ENCODE data around the gene EDEM2. TPM values are rescaled to one million over a fixed set of nuclear protein-coding genes. Genes with fewer than 3 reads are reported as not detected.
"Not testable (repeated sequence)": the region's sequence is repeated elsewhere in the genome, so short reads cannot be mapped to it uniquely, and the experiment has no call there.

Gene EDEM2
- polyA plus RNA-seq, 1 donor (not counting 4 experiments of a cell fraction or from before 2014, with no cell fraction given), result 15.4 TPM

GRCh38 chr20:35166242-35166830 lies 19.2 kb upstream of the EDEM2 start:
- H2AFZ ChIP-seq (ENCODE audit: control insufficient read depth, low read length), result no peak overlapping the region
- no peaks in the 10 kb centered on the region for H3K36me3 ChIP-seq (ENCODE audit: control insufficient read depth in 2 of 2, extremely low read depth in 1 of 2, insufficient read depth in 2 of 2, low read length in 2 of 2)
- no peak overlapping the region for H3K4me2 ChIP-seq (ENCODE audit: control insufficient read depth, extremely low read depth, insufficient read depth, low read depth, low read length)
- H3K9me3 ChIP-seq (ENCODE audit: control insufficient read depth, low read depth, low read length), result no peaks in the 10 kb centered on the region
- H3K4me1 ChIP-seq (ENCODE audit: control insufficient read depth, extremely low read depth, insufficient read depth, low read length), result peaks cover 4% of the 10 kb centered on the region
- FAIRE-seq, result no peak
- TF ChIP-seq CTCF (optimal IDR thresholded peaks at IDR 0.05 in 1 of 3, IDR thresholded peaks at IDR 0.05 in 1 of 3, conservative IDR thresholded peaks at IDR 0.05 in 1 of 3; ENCODE audit: extremely low read depth in 1 of 3, insufficient read depth in 2 of 3, low read length in 3 of 3) (no peak), EZH2 (IDR thresholded peaks at IDR 0.05; ENCODE audit: low read length) (no peak)
- H3K9me1 ChIP-seq (ENCODE audit: control insufficient read depth, extremely low read depth, insufficient read depth, low read length), result no peaks in the 10 kb centered on the region
- no peak overlapping the region for H3K9ac ChIP-seq (ENCODE audit: control insufficient read depth, extremely low read depth, insufficient read depth, low read length)
- no peaks in the 10 kb centered on the region for H3K27me3 ChIP-seq (ENCODE audit: control insufficient read depth, extremely low read depth, insufficient read depth, low read length)
- no peak overlapping the region for H3K4me3 ChIP-seq (ENCODE audit: control insufficient read depth in 2 of 3, extremely low read depth in 1 of 3, insufficient read depth in 2 of 3, low read depth in 1 of 3, low read length in 3 of 3)
- H3K79me2 ChIP-seq (ENCODE audit: control insufficient read depth, insufficient read depth, low read length), result no peaks in the 10 kb centered on the region
- DNase-seq (ENCODE audit: low read depth, low spot score), result no peak
- no peak overlapping the region for H3K27ac ChIP-seq (ENCODE audit: control insufficient read depth, insufficient read depth, low read length)
- no peaks in the 10 kb centered on the region for H4K20me1 ChIP-seq (ENCODE audit: control insufficient read depth, extremely low read depth, insufficient read depth, low read length)
- dilution Hi-C loops (cut with MboI; ENCODE audit: extremely low pct_ligation_motif_present, low sequenced_read_pairs), result no loop called here

DNA sequence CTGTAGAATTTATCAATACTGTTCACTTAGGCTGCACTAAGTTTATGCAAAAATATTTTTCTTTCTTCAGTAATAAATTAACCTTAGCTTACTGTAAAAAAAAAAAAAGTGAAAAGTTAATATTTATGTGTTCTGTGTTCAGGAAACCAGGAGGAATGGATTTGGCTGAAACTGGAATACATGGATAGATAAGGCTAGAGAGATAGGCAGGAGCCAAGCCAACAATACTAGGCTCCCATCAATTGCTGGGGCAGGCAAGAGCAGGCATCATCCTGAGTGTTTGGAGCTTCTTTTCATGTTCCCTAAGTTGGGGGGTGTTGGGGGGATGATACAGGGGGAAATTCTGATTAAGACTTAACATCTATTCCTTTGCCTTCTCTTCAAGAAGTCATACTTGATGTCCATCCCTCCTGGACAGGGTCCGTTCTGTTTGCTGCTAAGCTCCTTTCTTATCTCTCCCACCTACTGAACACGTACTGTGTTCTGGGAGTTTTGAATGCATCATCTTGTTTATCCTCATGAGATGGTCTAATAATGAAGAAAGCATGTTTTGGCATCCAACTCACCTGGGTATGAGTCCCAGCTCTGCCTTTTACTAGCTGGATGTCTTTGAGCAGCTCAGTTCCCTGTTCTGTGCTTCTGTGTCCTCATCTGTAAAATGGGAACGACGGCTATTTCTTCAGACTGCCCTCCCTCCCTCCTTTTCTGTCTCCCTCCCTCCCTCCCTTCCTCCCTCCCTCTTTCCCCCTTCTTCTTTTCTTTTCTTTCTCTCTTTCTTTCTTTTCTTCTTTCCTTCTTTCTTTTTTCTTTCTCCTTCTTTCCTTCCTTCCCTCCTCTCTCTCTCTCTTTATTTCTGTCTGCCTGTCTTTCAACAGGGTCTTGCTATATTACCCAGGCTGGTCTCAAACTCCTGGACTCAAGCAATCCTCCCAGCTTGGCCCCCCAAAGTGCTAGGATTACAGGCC lies 18.4 kb upstream of the EDEM2 start:
- no peaks in the 10 kb centered on the region for H3K27me3 ChIP-seq (ENCODE audit: control insufficient read depth, extremely low read depth, insufficient read depth, low read length)
- DNase-seq (ENCODE audit: low read depth, low spot score), result no peak
- dilution Hi-C loops (cut with MboI; ENCODE audit: extremely low pct_ligation_motif_present, low sequenced_read_pairs), result no loop called here
- no peaks in the 10 kb centered on the region for H3K9me3 ChIP-seq (ENCODE audit: control insufficient read depth, low read depth, low read length)
- H2AFZ ChIP-seq (ENCODE audit: control insufficient read depth, low read length), result no peak overlapping the region
- H3K9me1 ChIP-seq (ENCODE audit: control insufficient read depth, extremely low read depth, insufficient read depth, low read length), result no peaks in the 10 kb centered on the region
- H4K20me1 ChIP-seq (ENCODE audit: control insufficient read depth, extremely low read depth, insufficient read depth, low read length), result no peaks in the 10 kb centered on the region
- no peaks in the 10 kb centered on the region for H3K4me1 ChIP-seq (ENCODE audit: control insufficient read depth, extremely low read depth, insufficient read depth, low read length)
- H3K4me3 ChIP-seq (ENCODE audit: control insufficient read depth in 2 of 3, extremely low read depth in 1 of 3, insufficient read depth in 2 of 3, low read depth in 1 of 3, low read length in 3 of 3), result no peak overlapping the region
- no peak overlapping the region for H3K9ac ChIP-seq (ENCODE audit: control insufficient read depth, extremely low read depth, insufficient read depth, low read length)
- FAIRE-seq, result no peak
- no peaks in the 10 kb centered on the region for H3K36me3 ChIP-seq (ENCODE audit: control insufficient read depth in 2 of 2, extremely low read depth in 1 of 2, insufficient read depth in 2 of 2, low read length in 2 of 2)
- H3K79me2 ChIP-seq (ENCODE audit: control insufficient read depth, insufficient read depth, low read length), result no peaks in the 10 kb centered on the region
- H3K4me2 ChIP-seq (ENCODE audit: control insufficient read depth, extremely low read depth, insufficient read depth, low read depth, low read length), result no peak overlapping the region
- TF ChIP-seq EZH2 (IDR thresholded peaks at IDR 0.05; ENCODE audit: low read length) (no peak), CTCF (optimal IDR thresholded peaks at IDR 0.05 in 1 of 3, IDR thresholded peaks at IDR 0.05 in 1 of 3, conservative IDR thresholded peaks at IDR 0.05 in 1 of 3; ENCODE audit: extremely low read depth in 1 of 3, insufficient read depth in 2 of 3, low read length in 3 of 3) (no peak)
- H3K27ac ChIP-seq (ENCODE audit: control insufficient read depth, insufficient read depth, low read length), result no peak overlapping the region

DNA sequence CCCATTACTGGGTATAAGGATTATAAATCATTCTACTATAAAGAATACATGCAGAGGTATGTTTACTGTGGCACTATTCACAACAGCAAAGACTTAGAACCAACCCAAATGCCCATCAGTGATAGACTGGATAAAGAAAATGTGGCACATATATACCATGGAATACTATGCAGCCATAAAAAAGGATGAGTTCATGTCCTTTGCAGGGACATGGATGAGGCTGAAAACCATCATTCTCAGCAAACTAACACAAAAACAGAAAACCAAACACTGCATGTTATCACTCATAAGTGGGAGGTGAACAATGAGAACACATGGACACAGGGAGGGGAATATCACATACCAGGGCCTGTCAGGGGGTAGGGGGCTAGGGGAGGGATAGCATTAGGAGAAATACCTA lies 17.4 kb upstream of the EDEM2 start:
- dilution Hi-C loops (cut with MboI; ENCODE audit: extremely low pct_ligation_motif_present, low sequenced_read_pairs); H3K4me2 ChIP-seq (ENCODE audit: control insufficient read depth, extremely low read depth, insufficient read depth, low read depth, low read length); H3K9me1 ChIP-seq (ENCODE audit: control insufficient read depth, extremely low read depth, insufficient read depth, low read length); H3K27me3 ChIP-seq (ENCODE audit: control insufficient read depth, extremely low read depth, insufficient read depth, low read length); H3K4me1 ChIP-seq (ENCODE audit: control insufficient read depth, extremely low read depth, insufficient read depth, low read length); FAIRE-seq; H3K9ac ChIP-seq (ENCODE audit: control insufficient read depth, extremely low read depth, insufficient read depth, low read length); DNase-seq (ENCODE audit: low read depth, low spot score); H3K36me3 ChIP-seq (ENCODE audit: control insufficient read depth in 2 of 2, extremely low read depth in 1 of 2, insufficient read depth in 2 of 2, low read length in 2 of 2); H3K27ac ChIP-seq (ENCODE audit: control insufficient read depth, insufficient read depth, low read length); H4K20me1 ChIP-seq (ENCODE audit: control insufficient read depth, extremely low read depth, insufficient read depth, low read length); H3K4me3 ChIP-seq (ENCODE audit: control insufficient read depth in 2 of 3, extremely low read depth in 1 of 3, insufficient read depth in 2 of 3, low read depth in 1 of 3, low read length in 3 of 3); H3K9me3 ChIP-seq (ENCODE audit: control insufficient read depth, low read depth, low read length); H3K79me2 ChIP-seq (ENCODE audit: control insufficient read depth, insufficient read depth, low read length); H2AFZ ChIP-seq (ENCODE audit: control insufficient read depth, low read length): not testable (repeated sequence)

Data from keratinocyte (primary cell).